Trophoblast cell (in vitro differentiated cells and primary cell): ENCODE measurements around the gene MSL3B.

Experiments
- DNase-seq, 2 donors: peaks; one replicate each; pipeline ENCODE4 v3.0.0-alpha.2; 2016
- H2AFZ ChIP-seq: 2 replicates; pipeline ENCODE4 v1.6.1; 2013; ENCODE audit warnings: low read length, moderate library complexity, mild to moderate bottlenecking; ENCODE audit not compliant: insufficient read depth, poor library complexity
- H2AK5ac ChIP-seq: 2 replicates; pipeline ENCODE4 v1.6.1; 2013; ENCODE audit warnings: mild to moderate bottlenecking, low read length
- H2BK120ac ChIP-seq: 2 replicates; pipeline ENCODE4 v1.6.1; 2013; ENCODE audit warnings: low read length, mild to moderate bottlenecking, moderate library complexity; ENCODE audit not compliant: insufficient read depth, poor library complexity
- H2BK12ac ChIP-seq: 2 replicates; pipeline ENCODE4 v1.6.1; 2013; ENCODE audit warnings: mild to moderate bottlenecking, low read length, moderate library complexity
- H2BK5ac ChIP-seq: 2 replicates; pipeline ENCODE4 v1.6.1; 2013; ENCODE audit warnings: low read length, low read depth, moderate library complexity, mild to moderate bottlenecking; ENCODE audit not compliant: poor library complexity
- H3K14ac ChIP-seq: 2 replicates; pipeline ENCODE4 v1.6.1; 2013; ENCODE audit warnings: mild to moderate bottlenecking, low read length
- H3K18ac ChIP-seq: 2 replicates; pipeline ENCODE4 v1.6.1; 2013; ENCODE audit warnings: mild to moderate bottlenecking, low read length
- H3K23ac ChIP-seq: 2 replicates; pipeline ENCODE4 v1.6.1; 2013; ENCODE audit warnings: low read length
- H3K27ac ChIP-seq: 2 replicates; pipeline ENCODE4 v1.5.1; 2013; ENCODE audit warnings: low read depth, mild to moderate bottlenecking, inconsistent platforms, low read length, moderate library complexity
- H3K27me3 ChIP-seq: 2 replicates; pipeline ENCODE4 v1.6.1; 2013; ENCODE audit warnings: inconsistent platforms, mild to moderate bottlenecking, low read length, moderate library complexity; ENCODE audit not compliant: insufficient read depth
- H3K36me3 ChIP-seq, 2 experiments: 1 replicate in 1 of 2; 2 replicates in 1 of 2; pipeline ENCODE4 v1.6.1; 2013; ENCODE audit warnings: low read length in 2 of 2, mild to moderate bottlenecking in 2 of 2, moderate library complexity in 1 of 2; ENCODE audit not compliant: insufficient read depth in 2 of 2, control insufficient read depth in 1 of 2
- H3K4ac ChIP-seq: 2 replicates; pipeline ENCODE4 v1.6.1; 2013; ENCODE audit warnings: low read depth, mild to moderate bottlenecking, low read length, moderate library complexity
- H3K4me1 ChIP-seq, 2 experiments: 1 replicate in 1 of 2; 2 replicates in 1 of 2; pipeline ENCODE4 v1.6.1; 2013; ENCODE audit warnings: low read length in 2 of 2, mild to moderate bottlenecking in 2 of 2, moderate library complexity in 1 of 2; ENCODE audit not compliant: insufficient read depth in 2 of 2, control insufficient read depth in 1 of 2
- H3K4me2 ChIP-seq: 2 replicates; pipeline ENCODE4 v1.6.1; 2013; ENCODE audit warnings: inconsistent platforms, mild to moderate bottlenecking, low read length, moderate library complexity
- H3K4me3 ChIP-seq: 2 replicates; pipeline ENCODE4 v1.5.1; 2013; ENCODE audit warnings: mild to moderate bottlenecking, low read depth, low read length, inconsistent platforms
- H3K79me1 ChIP-seq: one replicate; pipeline ENCODE4 v1.6.1; 2013; ENCODE audit warnings: low read length
- H3K79me2 ChIP-seq: 2 replicates; pipeline ENCODE4 v1.6.1; 2013; ENCODE audit warnings: low read length, mild to moderate bottlenecking; ENCODE audit not compliant: control insufficient read depth, insufficient read depth, poor library complexity
- H3K9ac ChIP-seq: 2 replicates; pipeline ENCODE4 v1.6.1; 2013; ENCODE audit warnings: mild to moderate bottlenecking, low read length
- H3K9me3 ChIP-seq: 2 replicates; pipeline ENCODE4 v1.6.1; 2013; ENCODE audit warnings: low read depth, mild to moderate bottlenecking, control low read depth, inconsistent platforms, low read length; ENCODE audit not compliant: insufficient read depth
- H4K12ac ChIP-seq: 2 replicates; pipeline ENCODE4 v1.6.1; 2013; ENCODE audit warnings: low read depth, mild to moderate bottlenecking, low read length, moderate library complexity
- H4K8ac ChIP-seq: 2 replicates; pipeline ENCODE4 v1.6.1; 2013; ENCODE audit warnings: low read depth, mild to moderate bottlenecking, low read length, moderate library complexity
- H4K91ac ChIP-seq: one replicate; pipeline ENCODE4 v1.6.1; 2013; ENCODE audit warnings: low read depth, mild to moderate bottlenecking, low read length, moderate library complexity
- WGBS: extraction: QIAGEN DNeasy Blood & Tissue Kit; methylation state at CpG from one replicate; pipeline ENCODE4 v1.1.7; 2013; ENCODE audit warnings: missing lambda C conversion rate; ENCODE audit not compliant: insufficient read length, insufficient coverage; ENCODE audit errors: extremely low coverage; 5-methylcytosine and 5-hydroxymethylcytosine counted together

MSL3B gene

GRCh38 chr2:233866479-233866878, 1.7 kb downstream of the MSL3B start:
- no peak overlapping the region for H2BK12ac ChIP-seq
- no peak overlapping the region for H3K14ac ChIP-seq
- no peaks in the 10 kb centered on the region for H3K9me3 ChIP-seq
- H4K12ac ChIP-seq = no peak overlapping the region
- no peak overlapping the region for H3K4ac ChIP-seq
- peaks cover 4% of the 10 kb centered on the region for H3K79me1 ChIP-seq
- H3K4me3 ChIP-seq = no peak overlapping the region
- no peak overlapping the region for H3K27ac ChIP-seq
- H2BK5ac ChIP-seq = no peak overlapping the region
- DNase-seq = no peak
- H3K27me3 ChIP-seq = no peaks in the 10 kb centered on the region
- H2BK120ac ChIP-seq = no peak overlapping the region
- no peak overlapping the region for H3K18ac ChIP-seq
- no CpG with 5 or more reads among the region's 11 CpGs for whole genome bisulfite sequencing
- H3K4me2 ChIP-seq = no peak overlapping the region
- H2AFZ ChIP-seq = no peak overlapping the region
- no peak overlapping the region for H4K91ac ChIP-seq
- no peak overlapping the region for H3K23ac ChIP-seq
- H3K36me3 ChIP-seq = peaks cover 3 to 5% of the 10 kb centered on the region in 2 experiments
- H3K79me2 ChIP-seq = peaks cover 3% of the 10 kb centered on the region
- no peaks in the 10 kb centered on the region for H3K4me1 ChIP-seq
- no peak overlapping the region for H3K9ac ChIP-seq
- H2AK5ac ChIP-seq = no peak overlapping the region
- no peak overlapping the region for H4K8ac ChIP-seq

GRCh38 chr2:233865838-233866237, 2.3 kb downstream of the MSL3B start:
- H3K4me1 ChIP-seq = no peaks in the 10 kb centered on the region
- no peak overlapping the region for H2BK120ac ChIP-seq
- no peak overlapping the region for H3K4me3 ChIP-seq
- H4K12ac ChIP-seq = no peak overlapping the region
- H2AK5ac ChIP-seq = no peak overlapping the region
- peaks cover 3 to 5% of the 10 kb centered on the region in 2 experiments for H3K36me3 ChIP-seq
- no peak overlapping the region for H3K4ac ChIP-seq
- H3K4me2 ChIP-seq = no peak overlapping the region
- peaks cover 3% of the 10 kb centered on the region for H3K79me2 ChIP-seq
- no peaks in the 10 kb centered on the region for H3K27me3 ChIP-seq
- H3K79me1 ChIP-seq = peaks cover 4% of the 10 kb centered on the region
- no peak overlapping the region for H3K14ac ChIP-seq
- H4K91ac ChIP-seq = no peak overlapping the region
- no peaks in the 10 kb centered on the region for H3K9me3 ChIP-seq
- H3K18ac ChIP-seq = no peak overlapping the region
- no peak for DNase-seq
- H2AFZ ChIP-seq = no peak overlapping the region
- H2BK12ac ChIP-seq = no peak overlapping the region
- no peak overlapping the region for H3K23ac ChIP-seq
- H3K27ac ChIP-seq = no peak overlapping the region
- H4K8ac ChIP-seq = no peak overlapping the region
- no CpG with 5 or more reads among the region's 3 CpGs for WGBS
- no peak overlapping the region for H3K9ac ChIP-seq
- H2BK5ac ChIP-seq = no peak overlapping the region

GRCh38 chr2:233862261-233862768, 5.9 kb downstream of the MSL3B start:
- Histone ChIP-seq H3K4me1 (no peaks in the 10 kb centered on the region), H4K12ac (no peak overlapping the region), H3K4me2 (no peak overlapping the region), H4K91ac (no peak overlapping the region), H3K79me1 (no peaks in the 10 kb centered on the region), H3K14ac (no peak overlapping the region), H3K4ac (no peak overlapping the region), H3K4me3 (no peak overlapping the region), H4K8ac (no peak overlapping the region), H3K27ac (no peak overlapping the region), H3K79me2 (no peaks in the 10 kb centered on the region), H3K23ac (no peak overlapping the region), H2BK120ac (no peak overlapping the region), H2BK5ac (no peak overlapping the region), H2BK12ac (no peak overlapping the region), H2AK5ac (no peak overlapping the region), H3K18ac (no peak overlapping the region), H3K9me3 (no peaks in the 10 kb centered on the region), H2AFZ (no peak overlapping the region), H3K36me3 (peaks cover 3 to 5% of the 10 kb centered on the region in 2 experiments), H3K9ac (no peak overlapping the region), H3K27me3 (no peaks in the 10 kb centered on the region)
- no CpG with 5 or more reads among the region's 4 CpGs for WGBS
- DNase-seq = no peak

- Histone ChIP-seq H3K4ac (no peak overlapping the region), H3K14ac (no peak overlapping the region)
- no CpG with 5 or more reads among the region's 4 CpGs for WGBS
These were observed 9.9 kb downstream of the MSL3B start for GRCh38 chr2:233858331-233858730.

More at GRCh38 chr2:233858331-233858730, 9.9 kb downstream of the MSL3B start:
- no peak overlapping the region for H2AK5ac ChIP-seq
- no peak overlapping the region for H2BK12ac ChIP-seq
- H3K27me3 ChIP-seq = no peaks in the 10 kb centered on the region
- no peak for DNase-seq
- H3K36me3 ChIP-seq = no peaks in the 10 kb centered on the region
- H4K8ac ChIP-seq = no peak overlapping the region
- H3K18ac ChIP-seq = no peak overlapping the region
- no peak overlapping the region for H2BK120ac ChIP-seq
- H3K4me1 ChIP-seq = peaks cover 1 to 2% of the 10 kb centered on the region in 2 experiments
- no peak overlapping the region for H2AFZ ChIP-seq
- no peak overlapping the region for H4K91ac ChIP-seq
- H4K12ac ChIP-seq = no peak overlapping the region
- no peaks in the 10 kb centered on the region for H3K9me3 ChIP-seq
- H3K4me2 ChIP-seq = no peak overlapping the region
- H3K79me1 ChIP-seq = peaks cover 8% of the 10 kb centered on the region
- H3K9ac ChIP-seq = no peak overlapping the region
- H3K79me2 ChIP-seq = peaks cover 8% of the 10 kb centered on the region
- H3K23ac ChIP-seq = no peak overlapping the region
- no peak overlapping the region for H2BK5ac ChIP-seq
- H3K27ac ChIP-seq = no peak overlapping the region
- no peak overlapping the region for H3K4me3 ChIP-seq
